Keratinocyte (primary cell): ENCODE measurements around the gene ZNF678.

ENCODE experiments used
- EZH2 ChIP-seq: IDR thresholded peaks from one replicate; pipeline ENCODE4 v1.6.1; 2012; ENCODE audit warnings: inconsistent platforms, mild to moderate bottlenecking, low read length, moderate library complexity
- TF ChIP-seq, protein P1 (sequence below), 3 experiments: IDR thresholded peaks in 1 of 3; conservative IDR thresholded peaks in 1 of 3; optimal IDR thresholded peaks in 1 of 3; 2 replicates in 2 of 3; 3 replicates in 1 of 3; pipeline versions ENCODE3 to v1.5.1; 2011; ENCODE audit warnings: low read length in 3 of 3, mild to moderate bottlenecking in 3 of 3, moderate library complexity in 2 of 3, control low read depth in 1 of 3, inconsistent platforms in 1 of 3; ENCODE audit not compliant: insufficient read depth in 2 of 3; ENCODE audit errors: extremely low read depth in 1 of 3

DNA sequence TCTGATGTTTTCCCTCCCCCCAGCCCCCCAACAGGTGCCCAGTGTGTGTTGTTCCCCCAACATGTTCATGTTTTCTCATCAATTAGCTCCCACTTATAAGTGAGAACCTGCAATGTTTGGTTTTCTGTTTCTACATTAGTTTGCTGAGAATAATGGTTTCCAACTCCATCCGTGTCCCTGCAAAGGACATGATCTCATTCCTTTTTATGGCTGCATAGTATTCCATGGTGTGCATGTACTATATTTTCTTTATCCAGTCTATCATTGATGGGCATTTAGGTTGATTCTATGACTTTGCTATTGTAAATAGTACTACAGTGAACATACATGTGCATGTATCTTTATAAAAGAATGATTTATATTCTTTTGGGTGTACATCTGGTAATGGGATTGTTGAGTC lies 24.6 kb downstream of the ZNF678 start:
- TF ChIP-seq, protein P1, sequence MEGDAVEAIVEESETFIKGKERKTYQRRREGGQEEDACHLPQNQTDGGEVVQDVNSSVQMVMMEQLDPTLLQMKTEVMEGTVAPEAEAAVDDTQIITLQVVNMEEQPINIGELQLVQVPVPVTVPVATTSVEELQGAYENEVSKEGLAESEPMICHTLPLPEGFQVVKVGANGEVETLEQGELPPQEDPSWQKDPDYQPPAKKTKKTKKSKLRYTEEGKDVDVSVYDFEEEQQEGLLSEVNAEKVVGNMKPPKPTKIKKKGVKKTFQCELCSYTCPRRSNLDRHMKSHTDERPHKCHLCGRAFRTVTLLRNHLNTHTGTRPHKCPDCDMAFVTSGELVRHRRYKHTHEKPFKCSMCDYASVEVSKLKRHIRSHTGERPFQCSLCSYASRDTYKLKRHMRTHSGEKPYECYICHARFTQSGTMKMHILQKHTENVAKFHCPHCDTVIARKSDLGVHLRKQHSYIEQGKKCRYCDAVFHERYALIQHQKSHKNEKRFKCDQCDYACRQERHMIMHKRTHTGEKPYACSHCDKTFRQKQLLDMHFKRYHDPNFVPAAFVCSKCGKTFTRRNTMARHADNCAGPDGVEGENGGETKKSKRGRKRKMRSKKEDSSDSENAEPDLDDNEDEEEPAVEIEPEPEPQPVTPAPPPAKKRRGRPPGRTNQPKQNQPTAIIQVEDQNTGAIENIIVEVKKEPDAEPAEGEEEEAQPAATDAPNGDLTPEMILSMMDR (optimal IDR thresholded peaks at IDR 0.05 in 1 of 3, IDR thresholded peaks at IDR 0.05 in 1 of 3, conservative IDR thresholded peaks at IDR 0.05 in 1 of 3; ENCODE audit: extremely low read depth in 1 of 3, insufficient read depth in 2 of 3, low read length in 3 of 3) = no peak
- TF ChIP-seq EZH2 = no peak
